Measurements from ENCODE around the gene UBC.
"Not testable (repeated sequence)": the region's sequence is repeated elsewhere in the genome, so short reads cannot be mapped to it uniquely, and the experiment has no call there.

The UBC gene

GRCh38 chr12:124914392-124915238 is at the start of gene UBC:
UBC (minus strand) TSS chr12:124914650; CDS start chr12:124913771, 879 bp downstream.
- no peak for DNase-seq

GRCh38 chr12:124963211-124963610 is 48.8 kb upstream of the UBC start:
- DNase-seq = no peak

- no peak for DNase-seq
These were observed 46.6 kb upstream of the UBC start for GRCh38 chr12:124961055-124961454.

- DNase-seq = no peak
These were observed 42.1 kb upstream of the UBC start for GRCh38 chr12:124956571-124956970.

- DNase-seq = no peak
These were observed 40.3 kb upstream of the UBC start for GRCh38 chr12:124954771-124955170.

GRCh38 chr12:124953689-124954405 is 39.4 kb upstream of the UBC start:
- no peak for DNase-seq

GRCh38 chr12:124952801-124953200 is 38.4 kb upstream of the UBC start:
- no peak for DNase-seq

- DNase-seq = no peak
These were observed 37.8 kb upstream of the UBC start for GRCh38 chr12:124952295-124952694.

GRCh38 chr12:124949779-124950728 is 35.6 kb upstream of the UBC start:
- no peak for DNase-seq

- DNase-seq = no peak
These were observed 34.6 kb upstream of the UBC start for GRCh38 chr12:124949066-124949465.

- no peak for DNase-seq
These were observed 33.3 kb upstream of the UBC start for GRCh38 chr12:124947561-124948398.

- DNase-seq = no peak
These were observed 32.6 kb upstream of the UBC start for GRCh38 chr12:124947013-124947412.

- no peak for DNase-seq
These were observed 32.0 kb upstream of the UBC start for GRCh38 chr12:124946447-124946793.

- no peak for DNase-seq
These were observed 26.7 kb upstream of the UBC start for GRCh38 chr12:124941170-124941527.

GRCh38 chr12:124940393-124941169 is 26.1 kb upstream of the UBC start:
- no peak for DNase-seq

GRCh38 chr12:124940143-124940392 is 25.6 kb upstream of the UBC start:
- no peak for DNase-seq

GRCh38 chr12:124939421-124940142 is 25.1 kb upstream of the UBC start:
- no peak for DNase-seq

GRCh38 chr12:124939079-124939420 is 24.6 kb upstream of the UBC start:
- DNase-seq = no peak

GRCh38 chr12:124938587-124938986 is 24.1 kb upstream of the UBC start:
- no peak for DNase-seq

- DNase-seq = no peak
These were observed 23.7 kb upstream of the UBC start for GRCh38 chr12:124938108-124938507.

- not testable (repeated sequence) for DNase-seq
These were observed 17.1 kb upstream of the UBC start for GRCh38 chr12:124931528-124931927.

Data from NCI-H1436 (cell line).